HG03457 (cell line): ENCODE measurements around the gene ATXN2.
A peak's percentile ranks its signal among the peaks of the same experiment; 100 is the strongest.

Source experiments
- ATAC-seq: cut with Tn5 transposase; IDR thresholded peaks from one replicate; pipeline ENCODE4 v1.9.1; 2021; ENCODE audit warnings: moderate number of reproducible peaks; ENCODE audit not compliant: unreplicated experiment

The ATXN2 gene

DNA sequence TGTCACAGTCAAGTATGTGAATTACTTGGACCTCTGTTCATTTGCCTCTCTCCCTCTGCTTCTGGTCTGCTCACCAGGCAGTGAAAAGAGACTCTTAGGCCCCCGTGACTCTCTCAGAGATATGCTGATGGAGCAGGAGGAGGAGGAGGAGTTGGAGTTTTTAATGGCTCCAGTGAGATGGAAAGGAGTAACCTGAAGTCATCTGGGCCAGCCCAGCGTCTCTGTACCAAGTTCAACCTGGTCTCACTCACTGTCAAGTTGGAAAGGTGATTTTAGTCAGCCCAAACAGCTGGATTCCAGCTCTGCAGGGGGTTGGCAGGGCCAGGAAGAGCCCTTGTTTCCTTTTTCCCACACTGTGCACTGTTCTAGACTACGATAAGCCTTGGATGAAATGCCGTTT, 144.8 kb downstream of the ATXN2 start:
- ATAC-seq, result no peak

DNA sequence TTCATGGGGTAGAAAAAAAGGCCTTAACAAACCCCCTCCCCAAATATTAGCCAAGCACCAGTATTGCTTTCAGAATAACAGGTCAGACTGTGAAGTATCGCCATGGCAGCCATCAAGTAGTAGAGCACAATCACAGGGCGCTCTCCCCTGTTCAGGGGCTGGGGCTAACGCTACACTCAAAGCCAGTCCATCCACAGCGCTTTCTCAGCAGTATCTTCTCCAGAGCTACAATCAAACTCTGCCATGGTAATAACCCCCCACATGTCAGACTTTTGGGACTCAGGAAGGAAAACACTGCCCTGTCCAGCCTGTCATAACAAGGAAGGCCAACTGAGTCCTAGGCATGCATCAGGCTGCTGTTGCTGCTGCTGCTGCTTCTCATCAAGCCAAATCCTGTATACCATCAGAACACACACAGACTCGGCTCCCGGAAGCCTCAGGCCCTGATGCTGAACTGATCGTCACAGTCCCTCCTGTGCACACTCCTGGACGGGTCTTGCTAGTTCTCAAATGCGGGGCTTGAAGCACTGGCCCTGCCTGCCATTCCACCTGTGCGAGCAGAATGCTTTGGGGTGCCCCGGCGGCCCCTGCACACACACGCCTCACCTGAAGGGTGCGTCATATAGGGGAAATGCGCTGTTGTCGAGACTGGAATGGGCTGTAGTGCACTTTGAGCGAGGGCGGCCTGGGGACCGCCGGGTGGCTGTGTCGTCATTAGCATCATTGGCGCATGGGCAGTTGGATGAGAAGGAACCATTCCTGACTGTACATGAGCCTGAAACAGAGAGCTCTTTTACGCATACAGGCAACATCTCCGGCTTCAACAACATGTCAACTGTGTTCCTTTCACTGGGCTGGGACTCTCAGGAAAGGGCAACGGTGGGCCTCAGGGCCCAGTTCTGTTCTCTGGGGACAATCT, 145.8 kb downstream of the ATXN2 start:
- ATAC-seq, result no peak

DNA sequence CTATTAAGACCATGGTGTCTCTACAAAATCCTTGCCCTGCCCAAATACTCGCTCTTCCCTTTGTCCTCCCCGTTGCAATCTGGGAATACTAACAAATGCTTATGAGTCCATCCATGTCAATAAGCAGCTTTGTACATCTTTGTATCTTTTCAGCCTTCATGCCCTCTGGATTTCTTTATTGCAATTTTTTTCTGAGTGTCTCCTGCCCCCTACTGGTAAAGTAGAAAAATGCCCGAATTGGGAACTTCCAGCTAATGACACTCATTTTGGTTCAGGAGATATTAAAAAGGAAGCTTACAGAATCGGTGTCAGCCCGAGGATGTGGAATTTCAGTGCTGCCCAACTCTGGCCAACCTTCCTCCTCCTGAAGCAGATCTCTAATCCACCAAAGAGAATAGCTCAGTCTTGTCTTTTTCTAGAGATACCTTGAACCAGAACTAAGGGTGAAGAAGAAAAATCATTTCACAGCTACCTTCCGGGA, 147.4 kb downstream of the ATXN2 start:
- ATAC-seq, result no peak

DNA sequence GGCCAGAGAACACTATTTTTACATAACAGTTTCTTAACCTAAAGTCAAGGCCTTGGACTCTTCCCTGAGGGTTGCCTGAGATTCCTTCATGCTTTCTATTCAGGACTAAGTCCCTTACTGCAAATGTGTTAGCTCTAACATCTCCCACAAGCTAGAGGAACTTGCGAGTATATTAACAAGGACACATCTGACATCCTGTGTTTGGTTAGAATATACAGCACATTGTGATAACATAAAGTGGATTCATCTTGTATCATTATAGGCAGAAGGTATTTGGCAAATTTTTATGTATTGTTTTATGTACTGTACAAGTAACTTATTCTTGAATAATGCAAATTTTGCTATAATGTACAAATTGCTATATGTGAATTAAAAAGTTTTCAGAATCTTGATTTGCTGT, 147.9 kb downstream of the ATXN2 start:
- no peak for ATAC-seq

DNA sequence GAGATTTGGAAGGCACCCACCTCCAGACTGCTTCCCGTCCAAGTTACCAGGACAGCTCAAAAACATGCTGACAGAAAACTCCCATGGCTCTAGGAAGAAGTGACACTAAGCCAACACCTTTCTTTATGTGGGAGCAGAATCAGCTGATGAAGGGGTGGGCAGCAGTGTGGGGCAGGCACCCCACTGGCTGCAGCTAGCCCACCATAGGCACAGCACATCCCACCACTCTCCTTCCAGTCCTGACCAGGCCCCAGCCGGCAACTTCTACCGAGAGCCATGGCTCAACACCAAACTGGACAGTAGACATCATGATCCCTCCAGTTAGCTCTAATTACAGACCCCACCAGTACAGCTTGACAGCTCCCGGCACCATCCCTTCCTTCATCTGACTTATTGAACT, 148.4 kb downstream of the ATXN2 start:
- no peak for ATAC-seq

DNA sequence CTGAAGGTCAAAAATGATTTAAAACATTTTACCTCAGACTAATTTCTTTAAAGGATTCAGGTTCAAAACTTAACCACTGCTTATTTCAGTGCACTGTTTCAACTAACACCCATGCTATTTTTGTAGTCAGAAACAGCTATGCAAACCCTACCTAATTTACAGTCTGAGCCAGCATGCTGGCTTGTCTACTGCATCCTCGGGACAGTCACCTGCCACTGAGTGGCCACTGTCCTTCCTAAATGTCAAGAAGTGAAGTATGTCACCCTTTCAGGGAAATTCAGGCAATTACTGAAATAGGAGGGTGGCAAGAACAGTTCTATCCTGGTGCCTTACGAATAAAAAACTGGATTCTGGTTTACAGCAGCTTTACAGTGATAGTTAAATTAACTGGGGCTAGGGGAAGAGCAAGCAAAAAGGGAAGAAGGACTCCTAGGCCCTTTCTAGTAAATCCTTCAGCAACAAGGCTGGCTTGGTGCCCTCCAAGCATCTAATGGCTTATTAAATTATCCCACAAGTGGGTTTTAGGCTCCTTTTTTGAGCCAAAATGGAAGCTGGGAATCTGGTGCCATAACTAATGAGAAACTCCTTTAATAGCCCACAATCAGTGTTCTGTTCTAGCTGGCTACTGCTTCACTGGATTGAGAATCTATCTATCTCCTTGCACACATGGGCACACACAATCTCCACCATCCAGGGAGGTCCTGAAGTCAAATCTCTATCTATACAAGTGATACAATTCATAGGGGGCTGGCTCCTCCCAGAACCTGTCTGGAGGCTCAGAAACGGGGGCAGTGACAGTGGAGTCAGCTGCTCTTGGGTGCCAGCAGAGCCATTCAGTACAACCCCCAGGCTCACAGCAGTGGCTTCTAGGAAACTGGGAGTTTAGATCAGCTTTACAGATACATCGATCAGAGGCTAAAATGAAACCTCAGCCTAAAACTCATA, 150.0 kb downstream of the ATXN2 start:
- ATAC-seq, result no peak

DNA sequence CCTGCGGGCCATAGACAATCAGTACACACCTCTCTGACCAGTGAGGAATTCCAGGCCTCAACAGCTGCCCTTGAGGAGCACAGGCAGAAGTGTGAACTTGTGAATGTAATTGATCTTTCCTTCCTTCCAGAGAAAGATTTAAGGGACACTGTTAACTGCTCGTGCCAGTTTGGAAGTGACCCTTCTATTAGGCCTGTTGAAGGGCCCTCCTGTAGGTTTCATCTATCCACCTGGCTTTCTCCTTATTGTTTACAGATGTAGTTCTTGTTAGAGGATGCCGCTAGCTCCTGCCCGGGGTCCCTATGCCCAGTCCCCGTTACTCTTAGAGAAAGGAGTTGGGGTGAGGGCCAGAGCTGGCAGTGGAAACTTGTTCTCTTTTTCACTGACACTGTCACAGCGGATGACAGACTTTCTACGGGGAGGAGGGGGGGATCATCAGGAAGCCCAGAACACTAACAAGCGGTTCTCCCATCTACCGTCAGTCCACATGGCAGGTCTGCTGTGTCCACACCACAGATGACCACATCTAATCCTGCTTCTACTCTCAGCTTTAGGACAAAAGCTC, 150.8 kb downstream of the ATXN2 start:
- ATAC-seq, result no peak

DNA sequence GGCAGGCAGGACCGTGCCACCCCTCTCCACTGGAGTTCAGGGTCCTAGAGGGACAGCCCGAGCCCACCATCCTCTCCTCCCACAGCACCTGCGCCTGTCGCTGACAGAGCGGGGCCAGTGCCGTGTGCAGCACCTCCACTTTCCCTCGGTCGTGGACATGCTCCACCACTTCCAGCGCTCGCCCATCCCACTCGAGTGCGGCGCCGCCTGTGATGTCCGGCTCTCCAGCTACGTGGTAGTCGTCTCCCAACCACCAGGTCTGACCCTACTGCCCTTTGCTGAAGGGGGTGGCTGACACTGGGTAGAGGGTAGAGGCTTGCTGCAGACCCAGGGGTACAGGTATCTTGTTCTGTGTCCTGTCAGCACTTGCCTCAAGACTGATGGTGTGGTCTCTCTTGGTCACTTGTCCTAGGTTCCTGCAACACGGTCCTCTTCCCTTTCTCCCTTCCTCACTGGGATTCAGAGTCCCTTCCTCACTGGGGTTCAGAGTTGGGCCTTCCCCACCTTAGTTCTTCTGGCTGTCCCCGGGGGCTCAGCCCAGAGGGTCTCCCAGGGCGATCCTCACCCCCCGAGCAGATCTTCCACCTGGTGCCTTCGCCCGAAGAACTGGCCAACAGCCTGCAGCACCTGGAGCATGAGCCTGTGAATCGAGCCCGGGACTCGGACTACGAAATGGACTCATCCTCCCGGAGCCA, 151.4 kb downstream of the ATXN2 start:
- no peak for ATAC-seq

DNA sequence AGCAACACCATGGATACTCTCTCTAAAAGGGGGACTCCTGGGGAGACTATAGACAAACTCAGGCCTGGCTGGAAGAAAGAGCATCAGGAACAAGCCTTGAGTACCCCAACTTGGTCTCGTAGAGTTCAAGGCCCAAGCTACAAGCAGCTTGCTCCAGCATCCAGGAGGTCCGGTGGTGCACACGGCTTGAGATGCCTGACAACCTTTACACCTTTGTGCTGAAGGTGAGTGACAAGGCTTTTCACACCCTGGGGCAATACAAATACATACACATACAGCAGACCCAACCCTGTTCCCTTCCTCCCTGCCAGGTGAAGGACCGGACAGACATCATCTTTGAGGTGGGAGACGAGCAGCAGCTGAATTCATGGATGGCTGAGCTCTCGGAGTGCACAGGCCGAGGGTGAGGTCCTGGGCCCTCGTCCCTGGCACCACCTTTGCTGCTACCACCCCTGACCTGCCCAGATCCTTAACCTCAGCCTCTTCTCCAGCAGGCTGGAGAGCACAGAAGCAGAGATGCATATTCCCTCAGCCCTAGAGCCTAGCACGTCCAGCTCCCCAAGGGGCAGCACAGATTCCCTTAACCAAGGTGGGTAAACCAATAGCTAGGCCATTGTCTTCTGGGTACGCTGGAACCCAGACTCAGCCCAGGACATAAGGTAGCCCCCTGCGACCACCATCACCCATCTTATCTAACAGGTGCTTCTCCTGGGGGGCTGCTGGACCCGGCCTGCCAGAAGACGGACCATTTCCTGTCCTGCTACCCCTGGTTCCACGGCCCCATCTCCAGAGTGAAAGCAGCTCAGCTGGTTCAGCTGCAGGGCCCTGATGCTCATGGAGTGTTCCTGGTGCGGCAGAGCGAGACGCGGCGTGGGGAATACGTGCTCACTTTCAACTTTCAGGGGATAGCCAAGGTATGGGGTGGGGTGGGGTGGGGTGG, 152.2 kb downstream of the ATXN2 start:
- no peak for ATAC-seq

DNA sequence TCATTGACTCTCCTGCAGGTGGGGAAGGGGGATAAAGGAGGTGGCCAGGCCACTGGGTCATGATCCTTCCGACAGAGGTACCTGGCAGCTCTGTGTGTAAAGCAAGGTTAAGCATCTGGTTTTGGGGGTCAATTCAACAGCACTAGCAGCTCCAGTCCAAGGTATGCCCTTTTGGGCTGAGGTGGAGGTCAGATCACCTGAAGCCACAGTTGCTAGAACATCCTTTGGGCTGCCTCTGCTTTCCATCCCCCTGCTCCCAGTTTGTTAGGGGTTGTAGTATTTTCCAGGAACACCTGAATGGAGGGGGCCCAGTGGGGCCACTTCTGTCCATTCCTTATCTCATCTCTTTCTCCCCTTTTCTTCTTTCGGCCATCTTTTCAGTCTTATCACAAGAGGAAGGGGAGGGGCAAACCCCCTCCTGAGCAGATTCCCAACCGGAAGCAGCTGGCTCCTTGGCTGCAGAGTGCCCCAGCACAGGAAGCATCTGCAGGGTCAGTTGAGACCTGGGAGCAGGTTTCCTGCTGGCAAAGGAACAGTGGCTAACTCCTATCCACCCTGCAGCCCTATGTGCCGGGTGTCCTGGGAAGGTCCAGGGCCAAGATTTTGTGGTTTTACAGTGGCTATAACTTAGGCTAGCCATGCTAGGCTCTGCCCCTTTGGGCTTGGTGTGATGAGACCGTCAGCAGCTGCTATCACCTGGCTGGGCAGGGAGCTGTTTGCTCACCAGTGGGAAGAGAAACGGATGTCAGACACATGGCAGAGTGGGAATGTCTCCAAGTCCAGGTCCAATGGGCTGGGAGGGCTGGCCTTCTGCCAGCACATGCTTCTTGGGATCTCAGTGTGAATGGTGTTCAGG, 153.2 kb downstream of the ATXN2 start:
- ATAC-seq, result no peak

DNA sequence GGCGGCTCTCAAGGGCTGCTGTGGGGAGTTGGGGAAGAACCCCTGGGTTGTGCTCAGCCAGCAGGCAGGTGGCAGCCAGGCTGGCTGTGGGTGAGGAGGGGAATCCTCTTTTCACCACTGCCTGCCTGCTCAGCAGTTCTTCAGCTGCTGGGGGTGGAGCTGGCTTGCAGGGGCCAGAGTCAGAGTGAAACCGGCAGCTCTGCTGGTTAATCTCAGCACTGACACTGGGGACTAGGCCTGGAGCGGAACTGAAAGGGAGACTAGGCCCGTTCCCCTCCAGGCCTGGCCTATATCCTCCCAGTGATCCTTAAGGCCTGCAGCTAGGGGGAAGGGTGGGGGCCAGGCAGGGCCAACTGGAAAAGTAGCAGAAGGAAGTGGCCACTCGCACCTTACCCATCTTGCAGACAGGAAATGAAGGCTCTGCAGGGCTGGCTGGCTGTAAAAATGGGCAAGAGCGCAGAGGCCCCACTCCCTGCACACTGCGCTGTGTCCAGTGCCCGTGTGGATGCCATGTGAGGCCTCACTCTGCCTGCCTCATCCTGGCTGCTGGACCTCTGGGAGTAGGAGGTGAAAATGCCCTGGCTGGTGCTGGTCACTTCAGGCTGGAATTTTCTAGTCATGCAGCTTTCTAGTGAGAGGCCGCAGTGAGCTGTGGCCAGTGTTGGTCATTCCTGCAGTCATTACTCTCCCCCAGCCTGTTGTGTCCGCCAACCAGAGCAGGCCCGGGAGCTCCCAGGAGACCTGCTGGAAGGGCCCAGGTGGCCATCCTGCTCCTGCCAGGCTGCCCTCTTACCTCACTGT, 154.0 kb downstream of the ATXN2 start:
- peak; percentile 75 for ATAC-seq

DNA sequence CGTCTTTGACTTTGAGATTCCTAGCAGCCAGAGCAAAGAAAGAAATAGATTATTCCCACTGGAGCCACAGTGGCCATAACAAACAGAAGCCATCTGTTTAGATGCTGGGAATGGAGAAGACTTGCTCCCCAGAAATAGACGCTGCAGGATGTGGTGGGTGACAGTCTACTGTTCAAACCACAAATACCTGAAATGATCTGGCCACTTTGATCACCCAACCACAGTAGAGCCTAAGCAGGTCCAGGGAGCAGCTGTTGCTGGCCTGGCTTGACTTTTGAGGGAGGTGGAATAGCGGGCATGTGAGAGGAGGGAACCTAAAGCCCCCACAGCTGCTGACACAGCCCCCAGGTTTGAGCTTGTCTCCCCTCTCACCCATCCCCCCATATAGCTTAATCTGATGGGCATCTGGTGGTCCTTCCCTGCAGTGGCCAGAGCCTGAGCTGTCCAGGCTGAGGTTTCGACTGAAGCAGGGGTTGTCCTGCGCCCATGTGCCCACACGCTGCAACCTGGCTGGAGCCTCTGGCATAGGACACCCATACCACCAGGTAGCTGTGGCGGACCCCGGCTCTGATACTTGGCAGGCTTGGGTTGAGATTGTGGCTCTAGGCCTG, 154.7 kb downstream of the ATXN2 start:
- no peak for ATAC-seq

DNA sequence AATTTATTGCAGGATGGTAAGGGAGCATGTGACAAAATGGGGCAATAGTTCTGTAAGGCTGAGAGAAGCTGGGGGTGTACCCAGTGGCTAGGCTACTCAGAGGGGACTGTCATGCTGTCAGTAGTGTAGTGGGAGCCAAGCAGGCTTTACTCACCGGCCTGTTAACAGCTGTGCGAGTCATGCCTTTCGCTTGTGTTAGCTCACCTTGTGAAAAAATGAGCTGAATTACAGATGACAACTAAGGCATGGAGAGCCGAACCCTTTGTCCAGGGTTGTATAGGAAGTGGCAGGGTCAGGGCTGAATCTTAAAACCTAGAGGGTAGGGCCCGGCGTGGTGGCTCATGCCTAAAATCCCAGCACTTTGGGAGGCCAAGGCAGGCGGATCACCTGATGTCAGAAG, 155.5 kb downstream of the ATXN2 start:
- no peak for ATAC-seq

DNA sequence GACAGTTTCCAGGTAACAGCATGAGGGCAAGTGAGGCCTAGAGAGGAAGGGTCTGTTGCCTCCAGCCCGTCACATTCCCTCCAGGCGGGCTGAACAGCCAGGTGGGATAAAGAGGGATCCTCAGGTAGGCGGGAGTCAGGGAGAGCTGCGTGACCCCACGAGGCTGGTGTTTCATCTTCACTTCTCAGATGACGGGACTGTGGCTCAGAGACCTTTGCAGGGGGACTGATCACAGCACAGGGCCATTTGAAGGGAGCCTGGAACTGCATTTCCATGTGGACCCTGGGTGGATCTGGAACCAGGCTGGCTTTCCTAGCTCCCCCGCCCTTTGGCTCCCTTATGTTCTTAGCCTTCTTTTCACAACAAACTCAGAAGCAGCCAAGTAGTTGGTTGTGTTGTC, 156.0 kb downstream of the ATXN2 start:
- ATAC-seq, result no peak

DNA sequence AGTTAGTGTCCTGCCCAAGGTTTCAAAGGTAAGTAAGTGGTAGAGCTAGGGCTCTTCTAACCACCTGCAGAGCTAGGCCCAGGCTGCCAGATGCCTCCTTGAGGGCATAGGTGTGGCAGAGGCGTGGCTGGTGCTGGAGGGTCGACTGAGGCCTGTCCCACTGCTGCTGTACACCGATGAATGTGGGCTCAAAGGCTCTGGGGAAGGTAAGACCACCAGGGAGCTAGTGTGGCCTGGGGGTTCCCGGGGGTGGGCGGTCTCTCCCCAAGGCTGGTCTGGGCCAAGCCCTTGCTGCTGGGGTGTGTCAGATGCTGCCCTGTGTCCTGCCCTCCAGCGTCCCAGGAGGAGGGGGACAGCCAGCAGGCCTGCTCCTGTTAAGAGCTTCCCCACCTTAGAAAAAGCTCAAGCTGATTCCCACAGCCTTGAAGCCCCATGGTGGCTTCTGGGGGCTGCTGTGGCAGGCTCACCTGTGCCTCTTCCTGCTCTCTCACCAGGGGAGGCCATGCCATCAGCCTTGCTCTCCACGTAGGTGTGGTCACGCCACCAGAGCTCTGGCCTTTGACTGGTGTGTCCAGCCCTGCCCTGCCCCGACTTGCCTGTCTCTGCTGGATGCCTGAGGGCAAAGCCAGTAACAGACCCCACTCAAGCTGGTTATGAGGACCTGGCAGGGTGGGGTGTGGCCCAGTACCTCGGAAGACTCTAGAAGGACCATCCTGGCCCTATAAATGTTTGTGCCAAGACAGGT, 156.6 kb downstream of the ATXN2 start:
- ATAC-seq, result no peak

DNA sequence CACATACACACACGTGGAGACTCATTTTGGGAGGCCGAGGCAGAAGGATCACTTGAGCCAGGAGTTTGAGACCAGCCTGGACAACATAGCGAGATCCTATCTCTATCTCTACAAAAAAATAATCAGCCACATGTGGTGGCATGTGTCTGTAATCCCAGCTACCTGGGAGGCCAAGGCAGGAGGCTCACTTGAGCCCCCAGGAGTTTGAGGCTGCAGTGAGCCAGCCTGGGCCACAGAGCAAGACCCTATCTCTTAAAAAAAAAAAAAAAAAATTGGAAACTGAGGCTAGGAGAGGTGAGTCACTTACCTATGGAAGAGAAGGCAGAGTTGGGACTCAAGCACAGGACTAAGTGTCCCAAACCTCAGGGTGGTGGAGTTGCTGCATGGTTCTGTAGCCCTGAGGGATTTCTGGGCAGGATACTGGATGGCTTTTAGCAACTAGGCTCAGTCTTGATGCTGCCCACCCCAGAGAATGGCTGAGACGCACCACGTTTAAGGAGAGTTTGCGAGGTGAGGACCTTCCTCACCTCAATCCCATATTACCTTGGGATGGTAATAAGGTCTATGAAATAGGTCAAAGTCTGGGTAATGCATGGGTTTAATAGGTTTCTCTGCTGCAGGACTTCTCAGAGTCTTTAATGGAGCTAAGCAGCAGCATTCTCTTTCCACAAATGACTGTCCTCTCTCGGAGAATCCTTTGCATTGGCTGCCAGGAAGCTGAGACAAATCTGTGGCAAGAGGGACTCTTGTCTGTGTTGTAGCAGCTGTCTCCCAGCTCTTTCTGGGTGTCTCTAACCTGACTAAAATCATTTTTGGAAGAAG, 157.8 kb downstream of the ATXN2 start:
- ATAC-seq, result no peak
